IMR-90 (cell line): ENCODE data around the gene CDK5R2.

Experiments used
- BHLHE40 ChIP-seq: fragments of 150-350 bp; IDR thresholded peaks from 2 replicates; pipeline ENCODE4 v1.6.1; 2016; ENCODE audit warnings: mild to moderate bottlenecking, low read depth, low read length
- CEBPB ChIP-seq: IDR thresholded peaks from 2 replicates; pipeline ENCODE4 v1.6.1; 2012; ENCODE audit warnings: low read depth, low read length, improper control_type of control experiment
- CTCF ChIP-seq: conservative IDR thresholded peaks from 2 replicates; pipeline ENCODE4 v1.5.1; 2012; ENCODE audit warnings: mild to moderate bottlenecking, low read depth, low read length, improper control_type of control experiment
- ELK1 ChIP-seq: fragments of 150-350 bp; IDR thresholded peaks from 2 replicates; pipeline ENCODE4 v1.6.1; 2016; ENCODE audit warnings: low read depth, mild to moderate bottlenecking, low read length, moderate library complexity, borderline replicate concordance
- MAFK ChIP-seq: IDR thresholded peaks from 2 replicates; pipeline ENCODE4 v1.6.1; 2012; ENCODE audit warnings: low read depth, low read length, improper control_type of control experiment
- POLR2A ChIP-seq: IDR thresholded peaks from 2 replicates; pipeline ENCODE4 v1.6.1; 2012; ENCODE audit warnings: mild to moderate bottlenecking, low read depth, low read length
- RAD21 ChIP-seq: IDR thresholded peaks from 2 replicates; pipeline ENCODE4 v1.6.1; 2012; ENCODE audit warnings: low read length, improper control_type of control experiment
- RCOR1 ChIP-seq: IDR thresholded peaks from 2 replicates; pipeline ENCODE4 v1.6.1; 2012; ENCODE audit warnings: mild to moderate bottlenecking, low read length, improper control_type of control experiment; ENCODE audit not compliant: insufficient replicate concordance
- RFX5 ChIP-seq: IDR thresholded peaks from 2 replicates; pipeline ENCODE4 v1.8.0; 2012; ENCODE audit warnings: low read depth, mild to moderate bottlenecking, low read length, moderate library complexity
- SMC3 ChIP-seq: fragments of 150-350 bp; IDR thresholded peaks from 2 replicates; pipeline ENCODE4 v1.6.1; 2016; ENCODE audit warnings: low read depth, mild to moderate bottlenecking, antibody characterized with exemption, low read length, moderate library complexity
- USF2 ChIP-seq: fragments of 150-350 bp; IDR thresholded peaks from 2 replicates; pipeline ENCODE4 v1.6.1; 2017; ENCODE audit warnings: mild to moderate bottlenecking, antibody characterized with exemption, low read length, low read depth

- TF ChIP-seq MAFK (no peak), CTCF (no peak), RFX5 (no peak), BHLHE40 (no peak), USF2 (no peak), RCOR1 (no peak), POLR2A (no peak), SMC3 (no peak), RAD21 (no peak), CEBPB (no peak), ELK1 (no peak)
Measured at GRCh38 chr2:218990612-218991011, 31.1 kb downstream of the CDK5R2 start.
